RCC 7860 (cell line): ENCODE data around the gene SEC16B.
"Not testable (repeated sequence)": the region's sequence is repeated elsewhere in the genome, so short reads cannot be mapped to it uniquely, and the experiment has no call there.

Experiments
- DNase-seq: peaks from one replicate; pipeline ENCODE4 v3.0.0-alpha.2; 2015; ENCODE audit warnings: low spot score
- FAIRE-seq: peaks from 2 replicates; lab custom pipeline; 2012; peaks lifted over from hg19 to GRCh38; lab: Jason Lieb, UNC

The SEC16B gene, protein sequence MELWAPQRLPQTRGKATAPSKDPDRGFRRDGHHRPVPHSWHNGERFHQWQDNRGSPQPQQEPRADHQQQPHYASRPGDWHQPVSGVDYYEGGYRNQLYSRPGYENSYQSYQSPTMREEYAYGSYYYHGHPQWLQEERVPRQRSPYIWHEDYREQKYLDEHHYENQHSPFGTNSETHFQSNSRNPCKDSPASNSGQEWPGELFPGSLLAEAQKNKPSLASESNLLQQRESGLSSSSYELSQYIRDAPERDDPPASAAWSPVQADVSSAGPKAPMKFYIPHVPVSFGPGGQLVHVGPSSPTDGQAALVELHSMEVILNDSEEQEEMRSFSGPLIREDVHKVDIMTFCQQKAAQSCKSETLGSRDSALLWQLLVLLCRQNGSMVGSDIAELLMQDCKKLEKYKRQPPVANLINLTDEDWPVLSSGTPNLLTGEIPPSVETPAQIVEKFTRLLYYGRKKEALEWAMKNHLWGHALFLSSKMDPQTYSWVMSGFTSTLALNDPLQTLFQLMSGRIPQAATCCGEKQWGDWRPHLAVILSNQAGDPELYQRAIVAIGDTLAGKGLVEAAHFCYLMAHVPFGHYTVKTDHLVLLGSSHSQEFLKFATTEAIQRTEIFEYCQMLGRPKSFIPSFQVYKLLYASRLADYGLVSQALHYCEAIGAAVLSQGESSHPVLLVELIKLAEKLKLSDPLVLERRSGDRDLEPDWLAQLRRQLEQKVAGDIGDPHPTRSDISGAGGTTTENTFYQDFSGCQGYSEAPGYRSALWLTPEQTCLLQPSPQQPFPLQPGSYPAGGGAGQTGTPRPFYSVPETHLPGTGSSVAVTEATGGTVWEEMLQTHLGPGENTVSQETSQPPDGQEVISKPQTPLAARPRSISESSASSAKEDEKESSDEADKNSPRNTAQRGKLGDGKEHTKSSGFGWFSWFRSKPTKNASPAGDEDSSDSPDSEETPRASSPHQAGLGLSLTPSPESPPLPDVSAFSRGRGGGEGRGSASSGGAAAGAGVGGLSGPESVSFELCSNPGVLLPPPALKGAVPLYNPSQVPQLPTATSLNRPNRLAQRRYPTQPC

DNA sequence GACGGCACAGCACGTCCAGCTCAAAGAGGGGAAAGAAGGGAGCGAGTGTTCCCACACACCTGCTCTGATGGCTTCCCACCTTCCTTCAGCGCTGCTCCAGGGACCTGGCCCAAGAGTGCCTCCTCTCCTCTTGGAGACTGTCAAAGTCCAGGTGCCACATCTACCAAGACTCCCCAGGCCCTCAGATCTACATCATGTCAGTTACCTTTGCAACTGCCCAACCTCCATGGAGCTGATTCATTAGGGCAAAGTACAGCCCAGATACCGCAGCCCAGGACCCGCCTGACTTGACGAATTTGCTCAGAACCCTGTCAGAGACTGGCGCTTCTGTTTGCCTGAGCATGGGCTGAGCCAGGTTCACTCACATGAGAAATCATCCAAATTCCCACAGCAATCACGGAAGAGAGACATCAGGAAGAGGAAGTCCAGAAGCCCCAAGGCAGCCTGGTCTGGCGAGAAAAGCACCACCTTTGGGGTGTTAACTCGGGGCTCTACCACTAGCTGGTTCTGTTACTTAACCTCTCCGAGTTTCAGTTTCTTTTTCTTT lies at the start of gene SEC16B:
Gene SEC16B (minus strand): TSS at position 234 of the 547 bp plus-strand sequence. CDS start 2,077 bp downstream, outside the sequence.
- DNase-seq, result peak; percentile 70
- FAIRE-seq, result peak; percentile 57

DNA sequence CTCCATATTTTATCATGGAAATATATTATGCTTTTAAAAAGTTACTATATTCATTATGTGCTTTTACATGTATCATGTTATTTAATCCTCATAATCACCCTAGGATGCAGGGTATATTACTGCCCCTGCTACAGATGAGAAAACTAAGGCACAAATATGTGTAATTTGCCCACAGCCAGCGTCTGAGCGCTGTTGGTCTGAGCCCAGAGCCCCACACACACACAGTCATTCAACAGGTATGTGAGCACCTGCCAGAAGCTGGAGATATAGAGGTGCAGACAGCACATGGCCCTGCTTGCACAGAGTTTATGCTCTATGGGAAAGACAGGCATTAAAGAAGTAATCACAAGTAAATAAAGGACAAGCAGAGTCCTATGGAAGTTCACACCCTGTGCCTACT lies 49.8 kb upstream of the SEC16B start:
- FAIRE-seq, result no peak
- no peak for DNase-seq

DNA sequence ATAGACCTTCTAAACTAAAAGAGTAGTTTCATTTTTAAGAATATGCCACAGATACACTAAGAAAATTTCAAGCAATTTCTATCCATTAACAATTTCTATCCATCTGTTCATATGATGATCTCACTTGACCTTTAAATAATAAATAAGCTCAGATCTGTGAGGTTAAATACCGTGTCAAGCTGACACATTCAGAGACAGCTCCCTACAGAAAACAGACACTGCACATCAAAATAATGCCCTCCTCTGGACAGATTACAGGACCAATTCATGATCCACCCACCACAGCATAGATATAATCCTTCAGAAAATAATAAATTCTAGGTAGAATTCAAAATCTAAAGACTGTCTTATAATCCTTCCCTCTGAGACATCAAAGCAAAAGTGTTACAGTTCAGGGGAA lies 49.4 kb upstream of the SEC16B start:
- FAIRE-seq, result no peak
- no peak for DNase-seq

DNA sequence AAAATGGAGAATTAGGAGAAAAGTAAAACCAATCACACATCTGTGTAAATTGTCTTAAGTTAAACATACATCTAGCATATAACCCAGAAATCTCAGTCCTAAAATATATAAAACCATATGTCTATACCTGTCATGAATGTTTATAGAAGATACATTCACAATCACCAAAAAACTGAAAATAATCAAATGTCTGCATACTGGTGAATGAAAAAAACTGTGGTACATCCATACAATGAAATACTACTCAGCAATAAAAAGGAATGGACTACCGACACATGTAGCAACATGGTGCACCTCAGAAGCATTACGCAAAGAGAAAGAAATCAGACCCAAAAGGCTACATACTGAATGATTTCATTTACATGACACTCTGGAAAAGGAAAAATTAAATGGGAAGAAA lies 47.7 kb upstream of the SEC16B start:
- FAIRE-seq, result no peak
- DNase-seq, result no peak

DNA sequence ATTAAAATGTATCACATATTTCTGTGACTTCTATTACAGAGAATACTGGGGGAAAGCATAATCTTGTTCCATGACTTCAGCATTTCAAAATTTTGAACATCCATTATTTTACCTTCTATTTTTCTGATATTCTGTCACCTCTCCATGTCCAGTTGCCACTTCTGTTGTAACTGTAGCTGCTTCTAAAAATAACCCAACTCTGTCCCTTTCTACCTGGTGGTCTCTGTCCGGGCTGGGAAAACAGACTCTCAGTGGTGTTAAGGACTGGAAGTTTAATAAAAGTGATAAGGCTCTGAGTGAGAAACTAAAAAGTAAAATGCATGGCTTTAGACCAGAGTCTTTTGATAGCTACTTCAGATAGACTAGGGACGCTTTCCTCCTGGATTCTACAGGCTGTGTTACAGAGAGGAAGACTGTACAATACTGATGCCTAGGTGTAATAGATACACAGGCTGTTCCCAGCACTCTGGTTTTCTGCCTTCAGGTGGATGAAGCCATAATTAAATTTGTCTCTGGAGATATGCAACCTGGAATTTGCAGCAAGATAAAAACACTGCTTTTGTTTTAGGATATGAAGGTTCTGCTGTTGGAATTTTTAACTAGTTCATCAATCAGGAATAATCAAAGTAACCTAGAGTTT lies 42.1 kb upstream of the SEC16B start:
- FAIRE-seq (no peak), DNase-seq (no peak)

DNA sequence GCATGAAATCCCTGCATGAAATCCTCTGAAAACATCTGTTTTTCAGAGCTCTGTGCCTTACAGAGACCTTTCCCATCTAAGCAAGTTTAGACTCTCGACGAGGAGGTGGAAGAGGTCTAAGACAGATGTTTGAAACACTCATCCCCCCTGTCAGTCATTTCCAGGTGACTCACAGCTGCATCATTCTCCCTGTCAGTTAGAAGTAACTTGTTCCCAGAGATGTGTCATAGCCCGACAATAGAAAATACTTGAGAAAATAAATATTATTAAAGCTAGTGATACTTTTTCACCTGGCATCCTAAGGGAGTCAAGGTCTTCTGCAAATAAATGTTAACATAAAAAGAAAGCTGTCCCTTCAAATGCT lies 41.6 kb upstream of the SEC16B start:
- DNase-seq, result peak; percentile 56
- FAIRE-seq, result peak; percentile 84

DNA sequence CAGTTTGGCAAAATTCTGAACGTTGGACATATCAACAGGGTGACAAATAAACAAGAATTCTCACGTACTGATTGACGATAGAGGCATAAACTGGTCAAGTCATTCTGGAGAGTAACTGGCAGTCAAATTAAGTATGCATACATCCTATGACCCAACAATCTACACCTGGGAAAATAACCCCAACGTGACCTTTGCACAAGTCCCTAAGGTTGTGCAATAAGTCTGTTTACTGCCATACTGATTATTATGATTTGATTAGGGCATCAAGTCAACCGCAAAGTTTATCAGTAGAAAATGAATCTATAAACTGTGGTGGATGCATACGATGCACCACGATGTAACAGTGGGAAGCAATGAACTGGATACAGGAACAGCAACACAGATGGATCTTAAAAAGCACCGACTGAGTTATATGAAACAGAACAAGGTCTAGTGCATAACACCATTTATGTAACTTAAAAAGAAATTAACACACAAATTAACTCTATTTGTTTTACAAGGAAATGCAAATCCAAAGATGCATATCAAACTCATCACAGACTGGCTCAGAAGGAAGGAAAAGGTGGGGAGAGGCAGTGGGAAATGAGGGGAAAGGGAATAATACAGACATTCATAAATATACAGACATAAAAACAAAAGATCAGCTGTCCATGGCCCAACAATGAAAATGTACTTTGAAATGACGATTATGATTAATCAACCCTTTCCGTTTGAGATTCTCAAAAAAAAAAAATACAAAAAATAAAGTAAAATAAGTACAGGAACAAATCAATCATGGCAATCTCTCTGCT lies 41.0 kb upstream of the SEC16B start:
- FAIRE-seq, result no peak
- no peak for DNase-seq

DNA sequence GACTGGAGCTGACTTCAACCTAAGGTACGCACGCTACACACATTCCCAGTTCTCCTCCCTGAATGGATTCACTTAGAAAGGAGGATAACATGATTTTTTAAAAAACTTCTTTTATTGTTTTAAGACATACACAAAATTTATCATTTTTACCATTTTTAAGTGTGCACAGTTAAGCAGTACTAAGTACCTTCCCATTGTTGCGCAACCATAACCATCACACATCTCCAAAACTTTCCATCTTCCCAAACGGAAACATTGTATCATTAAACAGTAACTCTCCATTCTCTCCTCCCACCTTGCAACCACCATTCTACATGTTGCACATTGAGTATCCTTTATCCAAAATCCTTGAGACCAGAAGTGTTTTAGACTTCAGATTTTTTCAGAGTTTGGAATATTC lies 36.2 kb upstream of the SEC16B start:
- DNase-seq (no peak), FAIRE-seq (no peak)

DNA sequence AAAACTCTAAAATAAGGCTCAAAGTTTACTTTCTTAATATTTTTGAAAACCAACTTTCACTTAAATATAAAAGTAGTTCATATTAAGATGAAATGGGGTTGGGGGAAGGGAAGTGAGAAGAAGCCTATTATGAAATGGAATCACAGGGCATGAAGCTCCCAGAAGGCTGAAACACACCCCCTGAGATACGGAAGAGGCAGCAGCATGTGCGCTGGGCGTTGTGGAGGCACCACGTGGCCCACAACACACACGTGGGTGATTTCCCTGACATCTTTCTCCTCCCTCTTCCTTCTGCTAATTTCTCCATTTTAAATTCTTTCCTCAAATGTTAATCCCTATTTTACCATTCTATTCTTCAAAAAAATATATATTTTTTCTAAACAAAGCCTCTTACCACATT lies 35.6 kb upstream of the SEC16B start:
- DNase-seq (no peak), FAIRE-seq (no peak)

DNA sequence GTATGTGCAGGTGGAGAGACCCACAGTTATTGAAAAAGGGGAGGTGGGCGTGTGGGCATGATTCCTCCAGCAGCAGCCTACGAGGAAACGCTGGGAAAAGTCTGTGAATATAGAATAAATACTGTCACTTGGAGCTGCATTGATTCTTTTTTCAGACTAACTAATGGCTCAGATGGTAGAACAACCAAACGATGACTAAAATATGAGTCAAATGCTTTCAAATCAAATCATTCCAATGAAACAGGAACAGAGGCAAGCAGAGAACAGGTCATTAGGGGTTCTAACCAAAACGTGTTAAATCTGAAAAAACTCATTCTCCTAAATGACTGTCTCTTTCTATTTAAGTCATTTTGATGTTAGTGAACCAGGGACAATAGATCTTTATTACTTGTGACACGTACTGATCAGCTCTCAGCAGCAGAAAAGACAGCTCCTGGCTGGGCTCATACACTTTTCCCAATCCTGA lies 35.1 kb upstream of the SEC16B start:
- peak; percentile 54 for DNase-seq
- peak; percentile 89 for FAIRE-seq

DNA sequence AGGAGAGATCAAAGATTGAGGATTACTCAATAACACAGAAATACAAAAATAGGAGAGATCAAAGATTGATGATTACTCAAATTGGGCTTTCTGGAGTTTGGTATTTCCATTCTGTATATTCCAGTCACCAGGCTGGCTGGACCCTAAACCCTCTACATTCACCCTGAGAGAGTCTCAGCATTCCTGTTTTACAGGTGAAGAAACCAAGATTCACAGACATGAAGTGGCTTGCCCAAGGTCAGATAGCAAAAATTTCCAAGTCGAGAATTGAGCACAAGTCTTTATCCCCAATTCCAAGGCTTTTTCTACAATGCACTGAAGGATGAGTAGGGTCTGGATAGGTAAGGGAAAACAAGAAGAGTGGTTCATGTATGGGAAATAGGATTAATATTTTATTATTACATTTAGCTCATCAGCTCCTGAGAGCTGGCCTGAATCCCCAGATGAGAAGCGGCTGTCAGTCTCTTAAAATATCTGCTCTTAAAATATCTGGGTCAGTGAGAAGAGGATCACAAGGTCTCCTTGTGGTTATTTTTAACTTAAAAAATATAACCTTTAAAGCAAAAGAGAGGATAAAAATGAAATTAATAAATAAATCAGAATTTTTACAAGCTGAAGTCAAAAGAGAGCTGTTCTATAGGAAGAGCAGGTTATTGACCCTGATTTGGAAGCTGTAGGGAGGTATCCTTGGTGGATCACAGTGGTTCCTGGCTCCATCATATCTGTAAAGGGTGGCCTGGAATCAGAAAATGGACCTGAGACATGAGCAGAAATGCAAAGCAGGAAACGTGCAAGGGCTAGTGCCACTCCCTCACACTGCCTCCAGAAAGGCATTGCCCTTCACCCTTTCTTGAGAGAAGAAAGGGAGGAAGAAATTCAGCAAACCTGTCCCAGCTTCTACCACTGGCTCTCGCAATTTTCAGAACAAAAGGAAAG lies 29.1 kb upstream of the SEC16B start:
- FAIRE-seq, result no peak

DNA sequence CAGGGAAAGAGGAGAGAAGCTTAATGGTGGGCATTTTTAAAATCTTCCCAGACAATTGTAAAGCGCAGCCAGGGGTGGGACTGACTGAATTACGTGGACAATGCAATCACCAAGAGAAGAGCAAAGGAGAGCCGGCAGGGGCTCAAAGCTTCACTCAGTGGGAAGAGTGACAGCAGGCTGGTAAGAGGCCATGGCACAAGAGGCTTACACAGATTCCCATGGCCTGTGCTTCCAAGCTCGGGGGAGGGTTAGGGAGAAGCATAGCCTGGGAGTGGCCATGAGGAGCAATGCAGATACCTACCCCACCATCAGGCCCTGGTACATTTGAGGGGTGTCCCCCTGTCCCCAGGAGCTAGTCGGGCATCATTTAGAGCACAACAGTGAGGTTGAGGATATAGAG lies 27.1 kb upstream of the SEC16B start:
- FAIRE-seq, result no peak
- no peak for DNase-seq

More for the DNA sequence above, 29.1 kb upstream of the SEC16B start:
- DNase-seq, result no peak

DNA sequence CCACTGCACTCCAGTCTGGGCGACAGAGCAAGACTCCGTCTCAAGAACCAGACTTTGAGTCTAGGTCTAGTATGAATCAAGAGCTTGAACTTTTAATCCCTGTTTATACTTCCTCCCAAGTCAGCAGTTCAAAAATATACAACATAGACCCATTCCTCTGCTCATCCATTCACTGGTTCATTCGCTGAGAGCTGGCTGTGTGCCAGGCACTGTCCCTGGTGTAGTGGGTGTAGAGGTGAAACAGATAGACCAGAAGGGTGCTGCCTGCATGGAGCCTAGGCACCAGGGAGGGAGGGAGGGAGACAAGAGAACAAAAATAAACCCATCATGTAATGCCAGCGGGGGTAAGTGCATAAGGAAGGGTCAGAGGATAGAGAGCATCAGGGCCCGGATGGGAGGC lies 25.5 kb upstream of the SEC16B start:
- DNase-seq (no peak), FAIRE-seq (no peak)

DNA sequence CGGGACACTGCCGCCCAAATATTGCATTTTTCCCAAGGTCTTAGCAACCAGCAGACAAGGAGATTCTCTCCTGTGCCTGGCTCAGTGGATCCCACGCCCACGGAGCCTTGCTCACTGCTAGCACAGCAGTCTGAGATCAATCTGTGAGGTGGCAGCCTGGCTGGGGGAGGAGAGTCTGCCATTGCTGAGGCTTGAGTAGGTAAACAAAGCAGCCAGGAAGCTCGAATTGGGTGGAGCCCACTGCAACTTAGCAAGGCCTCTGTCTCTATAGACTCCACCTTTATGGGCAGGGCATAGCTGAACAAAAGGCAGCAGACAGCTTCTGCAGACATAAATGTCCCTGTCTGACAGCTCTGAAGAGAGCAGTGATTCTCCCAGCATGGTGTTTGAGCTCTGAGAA lies 16.4 kb upstream of the SEC16B start:
- not testable (repeated sequence) for DNase-seq, FAIRE-seq

DNA sequence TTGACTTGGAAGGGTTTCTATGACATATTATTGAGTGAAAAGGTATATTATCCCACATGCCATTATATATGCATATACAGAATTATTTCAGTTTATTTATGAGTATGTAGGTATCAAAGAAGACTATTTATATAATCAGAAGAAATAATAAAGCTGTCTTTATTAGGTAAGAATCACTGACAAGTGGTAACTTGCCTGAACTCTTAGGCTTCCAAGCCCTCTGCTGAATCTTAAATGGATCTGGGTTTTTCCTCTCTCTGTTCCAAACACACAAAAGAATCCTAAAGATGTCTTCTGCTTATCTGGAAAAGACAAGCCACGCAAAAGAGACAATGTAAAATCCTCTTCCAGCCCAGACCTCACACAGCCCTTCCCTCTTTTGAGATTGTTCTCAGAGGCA lies 14.9 kb upstream of the SEC16B start:
- FAIRE-seq, result no peak

DNA sequence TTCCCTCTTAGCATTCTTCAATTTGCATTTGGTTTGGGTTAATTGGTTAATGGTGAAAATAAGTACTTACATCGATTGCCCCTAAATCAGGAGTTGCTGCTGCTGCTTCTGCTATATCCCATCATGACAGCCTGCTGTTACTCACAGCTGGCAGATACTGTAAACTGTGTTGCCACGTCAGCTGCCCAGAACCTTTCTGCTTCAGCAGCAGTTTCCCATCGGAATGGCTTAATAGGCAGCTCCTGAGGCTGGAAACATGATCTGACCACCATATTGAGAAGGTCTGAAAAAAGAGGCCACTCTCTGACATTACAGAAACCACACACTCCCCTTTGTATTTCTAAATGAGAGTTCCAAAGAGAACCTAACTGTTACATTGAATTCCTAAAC lies 14.3 kb upstream of the SEC16B start:
- peak; percentile 49 for FAIRE-seq
- peak; percentile 70 for DNase-seq

More for the DNA sequence above, 14.9 kb upstream of the SEC16B start:
- no peak for DNase-seq

DNA sequence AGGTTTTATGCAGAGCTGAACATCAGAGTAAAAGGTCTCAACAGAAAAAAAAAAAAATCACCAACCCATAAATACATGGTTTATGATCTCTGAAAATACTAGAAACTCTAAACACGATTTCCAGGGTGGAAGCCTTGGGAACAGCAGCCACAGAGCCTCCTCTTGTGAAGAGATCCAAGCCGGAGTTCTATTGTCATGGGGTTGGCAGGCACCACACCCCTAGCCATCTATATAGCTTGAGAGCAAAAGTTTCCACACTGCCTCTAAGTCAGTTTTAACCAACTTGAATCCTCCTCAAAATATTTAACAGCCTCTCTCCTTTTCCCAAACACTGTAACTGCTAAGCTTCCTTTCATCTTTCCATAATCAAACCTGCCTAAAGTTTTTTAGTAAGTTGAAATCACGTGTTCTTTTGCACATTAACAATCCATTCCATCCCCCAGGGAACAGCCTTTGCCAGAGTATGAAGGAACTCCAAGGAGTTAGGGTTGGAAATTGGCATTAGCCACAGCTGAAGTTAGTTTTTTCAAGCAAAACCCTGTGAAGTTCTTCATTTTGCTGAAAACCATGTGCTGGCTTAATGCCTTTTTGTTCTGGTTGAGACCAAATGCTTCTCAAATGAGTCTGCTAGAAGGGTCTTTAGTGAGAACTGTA lies 13.8 kb upstream of the SEC16B start:
- FAIRE-seq (no peak), DNase-seq (no peak)

DNA sequence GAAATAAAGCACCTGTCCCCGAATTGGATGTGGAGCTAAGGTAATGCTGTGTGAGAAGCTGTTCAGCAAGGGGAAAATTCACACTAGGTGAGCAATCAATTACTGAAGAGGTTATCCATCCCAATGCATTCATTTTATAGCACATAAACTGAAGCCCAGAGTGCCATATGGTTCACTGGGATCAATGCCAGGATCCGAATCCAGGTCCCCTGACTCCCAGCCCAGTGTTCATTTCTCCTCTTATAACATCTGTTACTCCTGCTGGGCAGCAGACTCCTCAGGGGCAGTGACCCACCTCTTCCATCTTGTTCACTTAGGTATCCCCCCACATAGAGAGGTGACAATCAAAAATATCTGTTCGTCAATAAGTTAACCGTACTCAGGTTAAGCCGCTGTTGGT lies 13.2 kb upstream of the SEC16B start:
- no peak for FAIRE-seq

More for the DNA sequence above, 13.2 kb upstream of the SEC16B start:
- DNase-seq, result no peak
